Measurements from ENCODE around the gene RNF220. TPM values are rescaled to one million over a fixed set of nuclear protein-coding genes. Genes with fewer than 3 reads are reported as not detected.

The RNF220 gene
- total and polyA plus RNA-seq, 5 donors, result 56.0 to 81.7 (median 71.0) TPM

DNA sequence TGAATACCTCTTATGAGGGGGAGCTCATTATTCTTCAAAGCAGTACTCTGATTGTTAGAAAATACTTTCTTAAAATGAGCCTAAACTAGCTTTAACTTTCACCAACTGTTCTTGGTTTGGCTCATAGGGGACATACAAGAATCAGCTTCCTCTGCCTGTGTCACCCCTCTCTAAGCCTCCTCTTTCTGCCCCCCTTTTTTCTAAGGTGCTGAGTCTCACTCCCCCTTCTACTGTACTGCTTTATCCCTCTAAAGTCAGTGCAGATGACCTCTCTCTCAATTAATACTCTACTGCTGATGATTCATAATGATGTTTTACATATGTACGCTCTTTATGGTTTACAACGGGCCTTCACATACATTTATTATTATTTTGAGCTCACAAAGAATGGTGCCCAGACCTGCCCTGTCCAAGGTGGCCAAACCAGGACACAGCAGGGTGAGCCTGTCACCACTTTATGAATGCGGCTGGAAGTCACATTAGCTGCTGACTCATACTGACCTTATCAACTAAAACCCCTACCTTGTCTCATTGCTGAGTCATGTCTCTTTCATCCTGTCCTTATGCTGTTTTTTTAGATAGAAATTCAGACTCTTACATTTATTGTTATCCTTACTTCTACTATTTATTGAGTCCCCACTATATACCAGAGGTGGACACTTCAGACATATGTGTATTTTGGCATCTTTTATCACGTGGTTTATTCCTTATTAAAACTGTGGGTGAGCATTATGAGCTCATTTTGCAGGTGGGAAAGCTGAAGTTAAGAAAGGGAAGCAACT is 126.9 kb downstream of the RNF220 start:
- no peaks in the 10 kb centered on the region for H3K9me3 ChIP-seq (ENCODE audit: control insufficient read depth, low read length)
- ATAC-seq (no peak), DNase-seq (no peak)
- no peak overlapping the region for H3K4me3 ChIP-seq (ENCODE audit: low read length)
- intact Hi-C loops (cut with DNase I), result no loop called here
- H3K27ac ChIP-seq (ENCODE audit: low read length), result no peak overlapping the region
- H3K27me3 ChIP-seq (ENCODE audit: control insufficient read depth, insufficient read depth), result no peaks in the 10 kb centered on the region
- 31% methylated on average over 4 of the region's 4 CpGs for WGBS
- no peaks in the 10 kb centered on the region for H3K4me1 ChIP-seq (ENCODE audit: control insufficient read depth, insufficient read depth, low read length)

GRCh38 chr1:44532567-44532944 is 127.5 kb downstream of the RNF220 start:
- H3K4me1 ChIP-seq (ENCODE audit: control insufficient read depth, insufficient read depth, low read length), result no peaks in the 10 kb centered on the region
- WGBS, result 64% methylated on average over 3 of the region's 3 CpGs
- no peaks in the 10 kb centered on the region for H3K27me3 ChIP-seq (ENCODE audit: control insufficient read depth, insufficient read depth)
- H3K4me3 ChIP-seq (ENCODE audit: low read length), result no peak overlapping the region
- no peak overlapping the region for H3K27ac ChIP-seq (ENCODE audit: low read length)
- intact Hi-C loops (cut with DNase I), result no loop called here
- no peaks in the 10 kb centered on the region for H3K9me3 ChIP-seq (ENCODE audit: control insufficient read depth, low read length)
- ATAC-seq (no peak), DNase-seq (no peak)

GRCh38 chr1:44534771-44535170 is 129.7 kb downstream of the RNF220 start:
- no peak overlapping the region for H3K4me3 ChIP-seq (ENCODE audit: low read length)
- H3K9me3 ChIP-seq (ENCODE audit: control insufficient read depth, low read length), result no peaks in the 10 kb centered on the region
- ATAC-seq, result no peak
- no peak overlapping the region for H3K27ac ChIP-seq (ENCODE audit: low read length)
- H3K27me3 ChIP-seq (ENCODE audit: control insufficient read depth, insufficient read depth), result no peaks in the 10 kb centered on the region
- no peak for DNase-seq
- H3K4me1 ChIP-seq (ENCODE audit: control insufficient read depth, insufficient read depth, low read length), result no peaks in the 10 kb centered on the region
- WGBS, result 58% methylated on average over 6 of the region's 6 CpGs
- intact Hi-C loops (cut with DNase I), result no loop called here

- ATAC-seq (no peak), DNase-seq (no peak)
- Histone ChIP-seq H3K4me3 (ENCODE audit: low read length) (no peak overlapping the region), H3K27ac (ENCODE audit: low read length) (no peak overlapping the region), H3K4me1 (ENCODE audit: control insufficient read depth, insufficient read depth, low read length) (no peaks in the 10 kb centered on the region), H3K27me3 (ENCODE audit: control insufficient read depth, insufficient read depth) (no peaks in the 10 kb centered on the region), H3K9me3 (ENCODE audit: control insufficient read depth, low read length) (no peaks in the 10 kb centered on the region)
- intact Hi-C loops (cut with DNase I), result no loop called here
- 78% methylated on average over 18 of the region's 18 CpGs for WGBS
Observed at GRCh38 chr1:44536357-44537209, 131.5 kb downstream of the RNF220 start.

DNA sequence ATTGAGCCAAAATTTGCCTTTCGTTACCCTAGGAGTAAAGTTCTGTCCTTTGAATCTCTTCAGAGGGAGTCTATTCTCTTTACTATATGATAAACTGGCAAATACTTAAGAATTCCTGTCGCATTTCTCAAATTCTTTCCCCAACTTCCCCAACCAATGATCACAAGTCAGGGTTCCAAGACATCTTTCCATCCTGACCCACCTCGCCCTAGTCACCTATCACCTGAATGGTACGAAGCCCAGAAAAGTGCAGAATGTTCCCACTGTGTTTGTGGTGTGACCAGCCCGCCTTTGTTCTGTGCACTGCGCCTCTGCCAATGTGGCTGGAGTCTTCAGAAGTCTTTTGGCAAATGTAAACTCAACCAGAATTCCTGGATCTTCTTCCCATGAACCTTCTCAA is 132.5 kb downstream of the RNF220 start:
- Histone ChIP-seq H3K27ac (ENCODE audit: low read length) (no peak overlapping the region), H3K4me1 (ENCODE audit: control insufficient read depth, insufficient read depth, low read length) (no peaks in the 10 kb centered on the region), H3K9me3 (ENCODE audit: control insufficient read depth, low read length) (no peaks in the 10 kb centered on the region), H3K4me3 (ENCODE audit: low read length) (no peak overlapping the region), H3K27me3 (ENCODE audit: control insufficient read depth, insufficient read depth) (no peaks in the 10 kb centered on the region)
- intact Hi-C loops (cut with DNase I), result no loop called here
- ATAC-seq (no peak), DNase-seq (no peak)
- 87% methylated on average over 6 of the region's 6 CpGs for WGBS

DNA sequence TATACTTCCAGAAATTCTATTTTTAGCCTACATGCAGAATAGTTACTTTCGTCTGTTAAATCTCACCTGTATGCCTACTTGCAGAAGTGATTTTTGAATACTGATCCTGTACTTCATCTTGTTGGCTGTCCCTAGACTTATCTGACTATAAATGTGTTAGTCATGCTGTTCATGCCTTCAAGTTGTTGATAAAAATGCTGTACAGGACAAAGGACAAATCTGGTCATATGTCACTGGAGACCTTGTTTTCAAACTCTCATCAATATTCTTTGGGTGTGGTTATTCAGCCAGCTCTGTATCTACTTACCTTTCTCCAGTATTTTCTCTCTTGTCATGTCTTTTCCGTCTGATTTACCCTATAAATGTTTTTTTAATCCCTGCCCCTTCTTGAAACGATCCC is 132.9 kb downstream of the RNF220 start:
- H3K4me1 ChIP-seq (ENCODE audit: control insufficient read depth, insufficient read depth, low read length), result no peaks in the 10 kb centered on the region
- WGBS, result 88% methylated on average over 3 of the region's 3 CpGs
- no peaks in the 10 kb centered on the region for H3K9me3 ChIP-seq (ENCODE audit: control insufficient read depth, low read length)
- no peak overlapping the region for H3K4me3 ChIP-seq (ENCODE audit: low read length)
- no peak for ATAC-seq
- intact Hi-C loops (cut with DNase I), result no loop called here
- no peak for DNase-seq
- no peaks in the 10 kb centered on the region for H3K27me3 ChIP-seq (ENCODE audit: control insufficient read depth, insufficient read depth)
- no peak overlapping the region for H3K27ac ChIP-seq (ENCODE audit: low read length)

DNA sequence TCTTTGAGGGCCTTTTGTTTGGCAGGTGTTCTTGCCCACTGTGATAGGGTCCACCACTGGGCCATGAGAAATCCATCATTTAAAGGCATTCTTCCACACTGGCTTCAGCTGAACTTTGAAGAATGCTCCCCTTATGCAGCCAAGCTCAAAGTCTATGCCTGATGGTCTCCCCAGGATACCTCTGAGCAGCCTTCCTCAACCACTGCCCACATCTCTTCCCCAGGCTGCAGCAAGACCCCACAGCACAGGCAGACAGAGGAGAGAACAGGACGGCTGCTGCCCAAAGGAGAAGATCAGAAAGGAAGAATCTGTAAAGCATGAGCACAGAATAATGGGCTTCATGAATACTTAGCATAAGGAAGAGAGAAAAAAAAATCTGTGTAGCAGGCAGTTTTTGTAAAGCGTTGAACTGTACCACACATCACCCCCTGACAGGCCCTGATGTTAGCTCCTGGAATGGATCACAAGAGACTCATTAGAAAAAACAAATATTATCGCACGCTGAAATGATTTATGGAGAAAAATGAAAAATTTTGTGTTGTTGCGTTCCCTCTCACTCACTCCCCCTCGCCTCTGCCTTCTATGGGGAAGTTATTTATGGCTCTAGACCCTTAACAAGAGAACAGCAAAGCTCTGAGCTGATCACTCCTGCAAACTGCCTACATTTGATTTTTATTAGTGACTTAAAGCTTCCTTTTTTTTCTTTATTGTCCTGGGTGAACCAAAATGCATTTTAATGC is 135.1 kb downstream of the RNF220 start:
- no peak for DNase-seq
- no peaks in the 10 kb centered on the region for H3K4me1 ChIP-seq (ENCODE audit: control insufficient read depth, insufficient read depth, low read length)
- WGBS, result 72% methylated on average over 6 of the region's 6 CpGs
- no peaks in the 10 kb centered on the region for H3K27me3 ChIP-seq (ENCODE audit: control insufficient read depth, insufficient read depth)
- H3K4me3 ChIP-seq (ENCODE audit: low read length), result no peak overlapping the region
- no peaks in the 10 kb centered on the region for H3K9me3 ChIP-seq (ENCODE audit: control insufficient read depth, low read length)
- intact Hi-C loops (cut with DNase I), result no loop called here
- no peak overlapping the region for H3K27ac ChIP-seq (ENCODE audit: low read length)
- ATAC-seq, result no peak

- Histone ChIP-seq H3K4me3 (ENCODE audit: low read length) (no peak overlapping the region), H3K27ac (ENCODE audit: low read length) (no peak overlapping the region), H3K4me1 (ENCODE audit: control insufficient read depth, insufficient read depth, low read length) (no peaks in the 10 kb centered on the region), H3K9me3 (ENCODE audit: control insufficient read depth, low read length) (no peaks in the 10 kb centered on the region), H3K27me3 (ENCODE audit: control insufficient read depth, insufficient read depth) (no peaks in the 10 kb centered on the region)
- WGBS, result 50% methylated on average over 14 of the region's 14 CpGs
- ATAC-seq, result no peak
- intact Hi-C loops (cut with DNase I), result no loop called here
- no peak for DNase-seq
Observed at GRCh38 chr1:44542420-44543063, 137.5 kb downstream of the RNF220 start.

- intact Hi-C loops (cut with DNase I), result no loop called here
- Histone ChIP-seq H3K9me3 (ENCODE audit: control insufficient read depth, low read length) (no peaks in the 10 kb centered on the region), H3K4me3 (ENCODE audit: low read length) (no peak overlapping the region), H3K4me1 (ENCODE audit: control insufficient read depth, insufficient read depth, low read length) (no peaks in the 10 kb centered on the region), H3K27ac (ENCODE audit: low read length) (no peak overlapping the region), H3K27me3 (ENCODE audit: control insufficient read depth, insufficient read depth) (no peaks in the 10 kb centered on the region)
- 26% methylated on average over 15 of the region's 15 CpGs for WGBS
- no peak for DNase-seq
- ATAC-seq, result no peak
Observed at GRCh38 chr1:44543064-44543744, 138.1 kb downstream of the RNF220 start.

DNA sequence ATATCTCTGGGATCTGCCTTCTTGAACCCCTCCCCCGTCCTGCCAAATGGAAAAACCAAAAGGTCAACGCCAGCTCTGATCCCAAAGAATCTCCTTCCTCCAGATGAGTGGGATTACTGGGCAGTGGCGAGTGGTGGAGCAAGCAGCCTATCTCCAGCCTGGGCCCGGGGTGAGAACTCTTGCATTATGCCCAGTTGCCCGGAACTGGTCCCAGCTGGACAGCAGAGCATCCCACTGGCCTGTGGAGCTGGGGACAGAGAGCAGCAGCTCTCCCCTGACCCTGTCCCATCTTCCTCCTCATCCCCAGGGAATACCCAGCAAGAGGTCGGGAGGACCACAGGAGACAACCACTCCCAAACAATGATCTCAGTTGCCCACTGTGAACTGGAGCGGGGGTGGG is 138.7 kb downstream of the RNF220 start:
- Histone ChIP-seq H3K4me1 (ENCODE audit: control insufficient read depth, insufficient read depth, low read length) (no peaks in the 10 kb centered on the region), H3K4me3 (ENCODE audit: low read length) (no peak overlapping the region), H3K27me3 (ENCODE audit: control insufficient read depth, insufficient read depth) (no peaks in the 10 kb centered on the region), H3K27ac (ENCODE audit: low read length) (no peak overlapping the region), H3K9me3 (ENCODE audit: control insufficient read depth, low read length) (no peaks in the 10 kb centered on the region)
- WGBS, result 50% methylated on average over 7 of the region's 7 CpGs
- ATAC-seq, result no peak
- intact Hi-C loops (cut with DNase I), result no loop called here
- DNase-seq, result no peak

All from right cardiac atrium (tissue), 5 donors.